ENCODE results near the gene RANBP10.
"Not testable (repeated sequence)": the region's sequence is repeated elsewhere in the genome, so short reads cannot be mapped to it uniquely, and the experiment has no call there.

The RANBP10 gene

GRCh38 chr16:67842509-67843342 is 36.4 kb upstream of the RANBP10 start (continued):
- TF ChIP-seq CREB5 (CRISPR knock-in tag; IDR thresholded peaks at IDR 0.05; ENCODE audit: low read depth), result no peak
- TF ChIP-seq PATZ1 (CRISPR knock-in tag; IDR thresholded peaks at IDR 0.05; ENCODE audit: borderline replicate concordance), result no peak
- no peak for TF ChIP-seq OSR1 (CRISPR knock-in tag; IDR thresholded peaks at IDR 0.05)
- TF ChIP-seq PPARA (CRISPR knock-in tag; IDR thresholded peaks at IDR 0.05; ENCODE audit: borderline replicate concordance), result no peak
- TF ChIP-seq ZFP30 (CRISPR knock-in tag; IDR thresholded peaks at IDR 0.05), result no peak
- TF ChIP-seq TOX (CRISPR knock-in tag; IDR thresholded peaks at IDR 0.05; ENCODE audit: borderline replicate concordance), result no peak
- no peak for TF ChIP-seq GLIS3 (CRISPR knock-in tag; IDR thresholded peaks at IDR 0.05)

GRCh38 chr16:67841816-67842508 is 35.6 kb upstream of the RANBP10 start, which contains the start of gene THAP11:
THAP11 (plus strand) TSS chr16:67842320; CDS start chr16:67842555, 235 bp downstream.
- no peak for TF ChIP-seq OSR1 (CRISPR knock-in tag; IDR thresholded peaks at IDR 0.05)
- no peak for TF ChIP-seq ZFP30 (CRISPR knock-in tag; IDR thresholded peaks at IDR 0.05)

GRCh38 chr16:67841198-67841815 is 34.9 kb upstream of the RANBP10 start:
- ATAC-seq, result no peak
- TF ChIP-seq ZNF8 (CRISPR knock-in tag; IDR thresholded peaks at IDR 0.05), result no peak

More at GRCh38 chr16:67841816-67842508, 35.6 kb upstream of the RANBP10 start, which contains the start of gene THAP11:
- ATAC-seq, result peak; percentile 55

GRCh38 chr16:67837811-67838210 is 31.5 kb upstream of the RANBP10 start:
- no peak for ATAC-seq
- TF ChIP-seq ISL1 (CRISPR knock-in tag; IDR thresholded peaks at IDR 0.05) (no peak), OSR1 (CRISPR knock-in tag; IDR thresholded peaks at IDR 0.05) (no peak), ZC3H10 (CRISPR knock-in tag; IDR thresholded peaks at IDR 0.05) (no peak), ZNF8 (CRISPR knock-in tag; IDR thresholded peaks at IDR 0.05) (no peak), CSRNP3 (CRISPR knock-in tag; IDR thresholded peaks at IDR 0.05) (no peak), ARNTL (CRISPR knock-in tag; IDR thresholded peaks at IDR 0.05; ENCODE audit: borderline replicate concordance, low read depth) (no peak), TSHZ2 (CRISPR knock-in tag; IDR thresholded peaks at IDR 0.05) (no peak), BACH2 (CRISPR knock-in tag; IDR thresholded peaks at IDR 0.05; ENCODE audit: borderline replicate concordance) (no peak), SNAI2 (CRISPR knock-in tag; IDR thresholded peaks at IDR 0.05) (no peak), CSDC2 (CRISPR knock-in tag; IDR thresholded peaks at IDR 0.05) (no peak), TCF4 (CRISPR knock-in tag; IDR thresholded peaks at IDR 0.05; ENCODE audit: borderline replicate concordance) (no peak), ZNF70 (CRISPR knock-in tag; IDR thresholded peaks at IDR 0.05) (no peak), GLIS3 (CRISPR knock-in tag; IDR thresholded peaks at IDR 0.05) (no peak), PPARA (CRISPR knock-in tag; IDR thresholded peaks at IDR 0.05; ENCODE audit: borderline replicate concordance) (no peak)

GRCh38 chr16:67837190-67837589 is 30.8 kb upstream of the RANBP10 start:
- ATAC-seq, result not testable (repeated sequence)

All from SK-N-SH treated with all-trans-retinoic acid at 6 μM for 48 hours (cell line).